ENCODE results near the gene KSR2. TPM values are rescaled to one million over a fixed set of nuclear protein-coding genes. Genes with fewer than 3 reads are reported as not detected.

KSR2 gene
- total and polyA plus RNA-seq, 10 of the 15 experiments (the other 5 are each of a cell fraction or from before 2014, with no cell fraction given), result under 0.01 to 1.5 (median 0.01) TPM; not detected in 3

- ChIA-PET POLR2A (no interaction called here), RAD21 (ENCODE audit: unreplicated experiment) (no interaction called here), CTCF (no interaction called here), SMC1A (ENCODE audit: uncharacterized antibody, unreplicated experiment) (no interaction called here)
- no peak for TF ChIP-seq ATF3 (IDR thresholded peaks at IDR 0.05; ENCODE audit: borderline replicate concordance, extremely low read depth, low read depth, low read length)
- TF ChIP-seq, protein P1, sequence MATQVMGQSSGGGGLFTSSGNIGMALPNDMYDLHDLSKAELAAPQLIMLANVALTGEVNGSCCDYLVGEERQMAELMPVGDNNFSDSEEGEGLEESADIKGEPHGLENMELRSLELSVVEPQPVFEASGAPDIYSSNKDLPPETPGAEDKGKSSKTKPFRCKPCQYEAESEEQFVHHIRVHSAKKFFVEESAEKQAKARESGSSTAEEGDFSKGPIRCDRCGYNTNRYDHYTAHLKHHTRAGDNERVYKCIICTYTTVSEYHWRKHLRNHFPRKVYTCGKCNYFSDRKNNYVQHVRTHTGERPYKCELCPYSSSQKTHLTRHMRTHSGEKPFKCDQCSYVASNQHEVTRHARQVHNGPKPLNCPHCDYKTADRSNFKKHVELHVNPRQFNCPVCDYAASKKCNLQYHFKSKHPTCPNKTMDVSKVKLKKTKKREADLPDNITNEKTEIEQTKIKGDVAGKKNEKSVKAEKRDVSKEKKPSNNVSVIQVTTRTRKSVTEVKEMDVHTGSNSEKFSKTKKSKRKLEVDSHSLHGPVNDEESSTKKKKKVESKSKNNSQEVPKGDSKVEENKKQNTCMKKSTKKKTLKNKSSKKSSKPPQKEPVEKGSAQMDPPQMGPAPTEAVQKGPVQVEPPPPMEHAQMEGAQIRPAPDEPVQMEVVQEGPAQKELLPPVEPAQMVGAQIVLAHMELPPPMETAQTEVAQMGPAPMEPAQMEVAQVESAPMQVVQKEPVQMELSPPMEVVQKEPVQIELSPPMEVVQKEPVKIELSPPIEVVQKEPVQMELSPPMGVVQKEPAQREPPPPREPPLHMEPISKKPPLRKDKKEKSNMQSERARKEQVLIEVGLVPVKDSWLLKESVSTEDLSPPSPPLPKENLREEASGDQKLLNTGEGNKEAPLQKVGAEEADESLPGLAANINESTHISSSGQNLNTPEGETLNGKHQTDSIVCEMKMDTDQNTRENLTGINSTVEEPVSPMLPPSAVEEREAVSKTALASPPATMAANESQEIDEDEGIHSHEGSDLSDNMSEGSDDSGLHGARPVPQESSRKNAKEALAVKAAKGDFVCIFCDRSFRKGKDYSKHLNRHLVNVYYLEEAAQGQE (IDR thresholded peaks at IDR 0.05; ENCODE audit: low read depth, low read length), result no peak
- TF ChIP-seq CBX3 (IDR thresholded peaks at IDR 0.05; ENCODE audit: borderline replicate concordance, low read depth), result no peak
- TF ChIP-seq IRF5 (IDR thresholded peaks at IDR 0.05; ENCODE audit: borderline replicate concordance), result no peak
- TF ChIP-seq SKIL (IDR thresholded peaks at IDR 0.05; ENCODE audit: low read depth, poor library complexity, severe bottlenecking), result no peak
- TF ChIP-seq, protein P2, sequence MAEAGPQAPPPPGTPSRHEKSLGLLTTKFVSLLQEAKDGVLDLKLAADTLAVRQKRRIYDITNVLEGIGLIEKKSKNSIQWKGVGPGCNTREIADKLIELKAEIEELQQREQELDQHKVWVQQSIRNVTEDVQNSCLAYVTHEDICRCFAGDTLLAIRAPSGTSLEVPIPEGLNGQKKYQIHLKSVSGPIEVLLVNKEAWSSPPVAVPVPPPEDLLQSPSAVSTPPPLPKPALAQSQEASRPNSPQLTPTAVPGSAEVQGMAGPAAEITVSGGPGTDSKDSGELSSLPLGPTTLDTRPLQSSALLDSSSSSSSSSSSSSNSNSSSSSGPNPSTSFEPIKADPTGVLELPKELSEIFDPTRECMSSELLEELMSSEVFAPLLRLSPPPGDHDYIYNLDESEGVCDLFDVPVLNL (IDR thresholded peaks at IDR 0.05; ENCODE audit: low read depth, low read length), result no peak
- no TSS peak for BruUV-seq (replicated peaks)
- Histone ChIP-seq H3K27me3 (replicated peaks in 1 of 2; ENCODE audit: control insufficient read depth in 2 of 2, insufficient read depth in 2 of 2, low read length in 1 of 2) (no peaks in the 10 kb centered on the region; a peak in 1 of 4 replicates), H3K4me2 (ENCODE audit: control insufficient read depth, insufficient read depth) (no peak overlapping the region), H2AFZ (ENCODE audit: control insufficient read depth, low read depth, low read length) (no peak overlapping the region), H4K20me1 (ENCODE audit: control insufficient read depth, insufficient read depth) (no peaks in the 10 kb centered on the region), H3K9me3 (replicated peaks; ENCODE audit: control insufficient read depth, insufficient read depth, low read length) (no peaks in the 10 kb centered on the region), H3K9ac (ENCODE audit: control insufficient read depth, insufficient read depth, low read length) (no peak overlapping the region), H3K79me2 (ENCODE audit: control insufficient read depth, insufficient read depth, low read length) (no peaks in the 10 kb centered on the region), H3K36me3 (ENCODE audit: control insufficient read depth in 2 of 2, insufficient read depth in 2 of 2, low read length in 1 of 2) (no peaks in the 10 kb centered on the region), H3K4me3 (no peak overlapping the region), H3K4me1 (ENCODE audit: control insufficient read depth, insufficient read depth, low read length) (no peaks in the 10 kb centered on the region), H3K27ac (ENCODE audit: control insufficient read depth, insufficient read depth) (no peak overlapping the region)
- DNase-seq (ENCODE audit: low read depth, low spot score) (no peak), ATAC-seq (no peak), FAIRE-seq (no peak)
- in situ Hi-C loops (cut with MboI), result no loop called here
- 8% methylated on average over 6 of the region's 7 CpGs for WGBS (ENCODE audit: insufficient coverage, insufficient replicate concordance, low lambda C conversion rate, missing lambda C conversion rate)
- intact Hi-C loops (cut with micrococcal nuclease; ENCODE audit: unreplicated experiment), result no loop called here
Measured at GRCh38 chr12:117646520-117646919, 322.3 kb downstream of the KSR2 start.

Data from GM12878 (cell line).